ENCODE measurements around the gene ANKS1B. TPM values are rescaled to one million over a fixed set of nuclear protein-coding genes. Genes with fewer than 3 reads are reported as not detected.

Gene ANKS1B
- total RNA-seq, 1 experiment from 2014 or later: 5.8 TPM

DNA sequence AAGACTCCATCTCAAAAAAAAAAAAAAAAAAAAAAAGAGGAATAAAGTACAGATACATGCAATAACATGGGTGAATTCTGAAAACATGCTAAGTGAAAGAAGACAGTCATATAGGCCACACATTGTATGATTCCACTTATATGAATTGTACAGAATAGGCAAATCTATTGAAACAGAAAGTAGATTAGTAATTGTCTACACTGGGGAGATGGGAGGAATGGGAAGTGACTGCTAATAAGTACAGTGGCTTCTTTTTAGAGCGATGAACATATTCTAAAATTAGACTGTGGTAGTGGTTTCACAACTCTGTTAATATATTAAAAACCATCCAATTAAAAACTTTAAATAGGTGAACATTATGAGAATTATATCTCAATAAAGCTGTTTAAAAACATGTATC lies 74.4 kb downstream of the ANKS1B start:
- H3K4me3 Mint-ChIP-seq: no peak overlapping the region
- CTCF ChIA-PET: interaction anchor here (0.7 kb wide), 1 partner anchor 35 kb away, joined by 3 read pairs; no protein-coding TSS in a partner anchor
- no peaks in the 10 kb centered on the region for H3K36me3 Mint-ChIP-seq
- no peak overlapping the region for H3K27ac Mint-ChIP-seq
- no peaks in the 10 kb centered on the region for H3K9me3 Mint-ChIP-seq
- POLR2A ChIA-PET: no interaction called here
- no peaks in the 10 kb centered on the region for H3K27me3 Mint-ChIP-seq (ENCODE audit: low read depth)
- TF ChIP-seq, protein P1, sequence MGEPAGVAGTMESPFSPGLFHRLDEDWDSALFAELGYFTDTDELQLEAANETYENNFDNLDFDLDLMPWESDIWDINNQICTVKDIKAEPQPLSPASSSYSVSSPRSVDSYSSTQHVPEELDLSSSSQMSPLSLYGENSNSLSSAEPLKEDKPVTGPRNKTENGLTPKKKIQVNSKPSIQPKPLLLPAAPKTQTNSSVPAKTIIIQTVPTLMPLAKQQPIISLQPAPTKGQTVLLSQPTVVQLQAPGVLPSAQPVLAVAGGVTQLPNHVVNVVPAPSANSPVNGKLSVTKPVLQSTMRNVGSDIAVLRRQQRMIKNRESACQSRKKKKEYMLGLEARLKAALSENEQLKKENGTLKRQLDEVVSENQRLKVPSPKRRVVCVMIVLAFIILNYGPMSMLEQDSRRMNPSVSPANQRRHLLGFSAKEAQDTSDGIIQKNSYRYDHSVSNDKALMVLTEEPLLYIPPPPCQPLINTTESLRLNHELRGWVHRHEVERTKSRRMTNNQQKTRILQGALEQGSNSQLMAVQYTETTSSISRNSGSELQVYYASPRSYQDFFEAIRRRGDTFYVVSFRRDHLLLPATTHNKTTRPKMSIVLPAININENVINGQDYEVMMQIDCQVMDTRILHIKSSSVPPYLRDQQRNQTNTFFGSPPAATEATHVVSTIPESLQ (CRISPR knock-in tag; IDR thresholded peaks at IDR 0.05): no peak
- TF ChIP-seq, protein P2, sequence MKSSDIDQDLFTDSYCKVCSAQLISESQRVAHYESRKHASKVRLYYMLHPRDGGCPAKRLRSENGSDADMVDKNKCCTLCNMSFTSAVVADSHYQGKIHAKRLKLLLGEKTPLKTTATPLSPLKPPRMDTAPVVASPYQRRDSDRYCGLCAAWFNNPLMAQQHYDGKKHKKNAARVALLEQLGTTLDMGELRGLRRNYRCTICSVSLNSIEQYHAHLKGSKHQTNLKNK (CRISPR knock-in tag; IDR thresholded peaks at IDR 0.05): no peak
- TF ChIP-seq, protein P3, sequence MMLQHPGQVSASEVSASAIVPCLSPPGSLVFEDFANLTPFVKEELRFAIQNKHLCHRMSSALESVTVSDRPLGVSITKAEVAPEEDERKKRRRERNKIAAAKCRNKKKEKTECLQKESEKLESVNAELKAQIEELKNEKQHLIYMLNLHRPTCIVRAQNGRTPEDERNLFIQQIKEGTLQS (CRISPR knock-in tag; conservative IDR thresholded peaks at IDR 0.05): no peak
- TF ChIP-seq, protein P4, sequence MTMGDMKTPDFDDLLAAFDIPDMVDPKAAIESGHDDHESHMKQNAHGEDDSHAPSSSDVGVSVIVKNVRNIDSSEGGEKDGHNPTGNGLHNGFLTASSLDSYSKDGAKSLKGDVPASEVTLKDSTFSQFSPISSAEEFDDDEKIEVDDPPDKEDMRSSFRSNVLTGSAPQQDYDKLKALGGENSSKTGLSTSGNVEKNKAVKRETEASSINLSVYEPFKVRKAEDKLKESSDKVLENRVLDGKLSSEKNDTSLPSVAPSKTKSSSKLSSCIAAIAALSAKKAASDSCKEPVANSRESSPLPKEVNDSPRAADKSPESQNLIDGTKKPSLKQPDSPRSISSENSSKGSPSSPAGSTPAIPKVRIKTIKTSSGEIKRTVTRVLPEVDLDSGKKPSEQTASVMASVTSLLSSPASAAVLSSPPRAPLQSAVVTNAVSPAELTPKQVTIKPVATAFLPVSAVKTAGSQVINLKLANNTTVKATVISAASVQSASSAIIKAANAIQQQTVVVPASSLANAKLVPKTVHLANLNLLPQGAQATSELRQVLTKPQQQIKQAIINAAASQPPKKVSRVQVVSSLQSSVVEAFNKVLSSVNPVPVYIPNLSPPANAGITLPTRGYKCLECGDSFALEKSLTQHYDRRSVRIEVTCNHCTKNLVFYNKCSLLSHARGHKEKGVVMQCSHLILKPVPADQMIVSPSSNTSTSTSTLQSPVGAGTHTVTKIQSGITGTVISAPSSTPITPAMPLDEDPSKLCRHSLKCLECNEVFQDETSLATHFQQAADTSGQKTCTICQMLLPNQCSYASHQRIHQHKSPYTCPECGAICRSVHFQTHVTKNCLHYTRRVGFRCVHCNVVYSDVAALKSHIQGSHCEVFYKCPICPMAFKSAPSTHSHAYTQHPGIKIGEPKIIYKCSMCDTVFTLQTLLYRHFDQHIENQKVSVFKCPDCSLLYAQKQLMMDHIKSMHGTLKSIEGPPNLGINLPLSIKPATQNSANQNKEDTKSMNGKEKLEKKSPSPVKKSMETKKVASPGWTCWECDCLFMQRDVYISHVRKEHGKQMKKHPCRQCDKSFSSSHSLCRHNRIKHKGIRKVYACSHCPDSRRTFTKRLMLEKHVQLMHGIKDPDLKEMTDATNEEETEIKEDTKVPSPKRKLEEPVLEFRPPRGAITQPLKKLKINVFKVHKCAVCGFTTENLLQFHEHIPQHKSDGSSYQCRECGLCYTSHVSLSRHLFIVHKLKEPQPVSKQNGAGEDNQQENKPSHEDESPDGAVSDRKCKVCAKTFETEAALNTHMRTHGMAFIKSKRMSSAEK (CRISPR knock-in tag; IDR thresholded peaks at IDR 0.05; ENCODE audit: borderline replicate concordance): no peak
- TF ChIP-seq SOX15 (CRISPR knock-in tag; IDR thresholded peaks at IDR 0.05) (no peak), TCF7 (CRISPR knock-in tag; IDR thresholded peaks at IDR 0.05; ENCODE audit: low read depth) (no peak), MXD4 (CRISPR knock-in tag; IDR thresholded peaks at IDR 0.05; ENCODE audit: borderline replicate concordance) (no peak), NFATC4 (CRISPR knock-in tag; IDR thresholded peaks at IDR 0.05) (no peak), GTF2I (CRISPR knock-in tag; conservative IDR thresholded peaks at IDR 0.05) (no peak), CBFB (CRISPR knock-in tag; IDR thresholded peaks at IDR 0.05; ENCODE audit: low read depth) (no peak), ZNF232 (CRISPR knock-in tag; IDR thresholded peaks at IDR 0.05) (no peak), NR3C1 (CRISPR knock-in tag; conservative IDR thresholded peaks at IDR 0.05; ENCODE audit: low read depth) (no peak), ELF4 (CRISPR knock-in tag; IDR thresholded peaks at IDR 0.05; ENCODE audit: low read depth) (no peak), NR2C2 (CRISPR knock-in tag; IDR thresholded peaks at IDR 0.05) (no peak)
- TF ChIP-seq, protein P5, sequence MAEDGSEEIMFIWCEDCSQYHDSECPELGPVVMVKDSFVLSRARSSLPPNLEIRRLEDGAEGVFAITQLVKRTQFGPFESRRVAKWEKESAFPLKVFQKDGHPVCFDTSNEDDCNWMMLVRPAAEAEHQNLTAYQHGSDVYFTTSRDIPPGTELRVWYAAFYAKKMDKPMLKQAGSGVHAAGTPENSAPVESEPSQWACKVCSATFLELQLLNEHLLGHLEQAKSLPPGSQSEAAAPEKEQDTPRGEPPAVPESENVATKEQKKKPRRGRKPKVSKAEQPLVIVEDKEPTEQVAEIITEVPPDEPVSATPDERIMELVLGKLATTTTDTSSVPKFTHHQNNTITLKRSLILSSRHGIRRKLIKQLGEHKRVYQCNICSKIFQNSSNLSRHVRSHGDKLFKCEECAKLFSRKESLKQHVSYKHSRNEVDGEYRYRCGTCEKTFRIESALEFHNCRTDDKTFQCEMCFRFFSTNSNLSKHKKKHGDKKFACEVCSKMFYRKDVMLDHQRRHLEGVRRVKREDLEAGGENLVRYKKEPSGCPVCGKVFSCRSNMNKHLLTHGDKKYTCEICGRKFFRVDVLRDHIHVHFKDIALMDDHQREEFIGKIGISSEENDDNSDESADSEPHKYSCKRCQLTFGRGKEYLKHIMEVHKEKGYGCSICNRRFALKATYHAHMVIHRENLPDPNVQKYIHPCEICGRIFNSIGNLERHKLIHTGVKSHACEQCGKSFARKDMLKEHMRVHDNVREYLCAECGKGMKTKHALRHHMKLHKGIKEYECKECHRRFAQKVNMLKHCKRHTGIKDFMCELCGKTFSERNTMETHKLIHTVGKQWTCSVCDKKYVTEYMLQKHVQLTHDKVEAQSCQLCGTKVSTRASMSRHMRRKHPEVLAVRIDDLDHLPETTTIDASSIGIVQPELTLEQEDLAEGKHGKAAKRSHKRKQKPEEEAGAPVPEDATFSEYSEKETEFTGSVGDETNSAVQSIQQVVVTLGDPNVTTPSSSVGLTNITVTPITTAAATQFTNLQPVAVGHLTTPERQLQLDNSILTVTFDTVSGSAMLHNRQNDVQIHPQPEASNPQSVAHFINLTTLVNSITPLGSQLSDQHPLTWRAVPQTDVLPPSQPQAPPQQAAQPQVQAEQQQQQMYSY (CRISPR knock-in tag; IDR thresholded peaks at IDR 0.05): no peak
- TF ChIP-seq, protein P6, sequence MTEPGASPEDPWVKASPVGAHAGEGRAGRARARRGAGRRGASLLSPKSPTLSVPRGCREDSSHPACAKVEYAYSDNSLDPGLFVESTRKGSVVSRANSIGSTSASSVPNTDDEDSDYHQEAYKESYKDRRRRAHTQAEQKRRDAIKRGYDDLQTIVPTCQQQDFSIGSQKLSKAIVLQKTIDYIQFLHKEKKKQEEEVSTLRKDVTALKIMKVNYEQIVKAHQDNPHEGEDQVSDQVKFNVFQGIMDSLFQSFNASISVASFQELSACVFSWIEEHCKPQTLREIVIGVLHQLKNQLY (CRISPR knock-in tag; IDR thresholded peaks at IDR 0.05): no peak
- TF ChIP-seq, protein P7, sequence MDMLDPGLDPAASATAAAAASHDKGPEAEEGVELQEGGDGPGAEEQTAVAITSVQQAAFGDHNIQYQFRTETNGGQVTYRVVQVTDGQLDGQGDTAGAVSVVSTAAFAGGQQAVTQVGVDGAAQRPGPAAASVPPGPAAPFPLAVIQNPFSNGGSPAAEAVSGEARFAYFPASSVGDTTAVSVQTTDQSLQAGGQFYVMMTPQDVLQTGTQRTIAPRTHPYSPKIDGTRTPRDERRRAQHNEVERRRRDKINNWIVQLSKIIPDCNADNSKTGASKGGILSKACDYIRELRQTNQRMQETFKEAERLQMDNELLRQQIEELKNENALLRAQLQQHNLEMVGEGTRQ (CRISPR knock-in tag; IDR thresholded peaks at IDR 0.05): no peak
- no peak for DNase-seq (ENCODE audit: low spot score)
- no peaks in the 10 kb centered on the region for H3K4me1 Mint-ChIP-seq
- no peak for ATAC-seq
